NCI-H146 treated with DMSO at 0.1 percent for 48 hours (cell line): ENCODE results near the gene ACP4.
A peak's percentile ranks its signal among the peaks of the same experiment; 100 is the strongest.

Source experiments
- DNase-seq: peaks from one replicate; lab custom pipeline; 2025; ENCODE audit not compliant: unreplicated experiment; lab: John Stamatoyannopoulos, UW

Gene ACP4

DNA sequence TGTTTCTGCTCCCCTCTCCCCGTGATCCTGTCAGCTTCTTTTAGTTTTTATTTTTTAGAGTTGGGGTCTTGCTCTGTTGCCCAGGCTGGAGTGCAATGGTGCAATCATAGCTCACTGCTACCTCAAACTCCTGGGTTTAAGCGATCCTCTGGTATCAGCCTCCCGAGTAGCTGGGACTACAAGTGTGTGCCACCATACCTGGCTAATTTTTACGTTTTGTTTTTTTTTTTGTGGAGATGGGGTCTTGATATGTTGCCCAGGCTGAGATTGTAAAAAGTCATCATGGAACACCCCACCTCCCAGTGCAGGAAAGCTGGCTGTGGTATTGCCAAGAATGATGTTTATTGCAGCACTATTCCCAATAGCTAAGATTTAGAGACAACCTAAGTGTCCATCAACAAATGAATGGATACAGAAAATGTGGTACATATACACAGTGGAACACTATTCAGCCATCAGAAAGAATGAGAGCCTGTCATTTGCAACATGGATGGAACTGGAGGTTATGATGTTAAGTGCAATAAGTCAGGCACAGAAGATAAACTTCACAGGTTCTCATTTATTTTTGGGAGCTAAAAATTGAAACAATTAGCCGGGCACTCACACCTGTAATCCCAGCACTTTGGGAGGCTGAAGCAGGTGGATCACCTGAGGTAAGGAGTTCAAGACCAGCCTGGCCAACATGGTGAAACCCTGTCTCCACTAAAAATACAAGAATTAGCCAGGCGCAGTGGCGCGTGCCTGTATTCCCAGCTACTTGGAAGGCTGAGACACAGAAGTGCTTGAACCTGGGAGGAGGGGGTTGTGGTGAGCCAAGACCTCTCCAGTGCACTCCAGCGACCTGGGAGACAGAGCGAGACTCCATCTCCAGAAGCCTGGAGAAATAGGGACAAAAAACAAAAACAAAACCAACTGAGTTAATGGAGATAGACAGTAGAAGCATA is 49.8 kb downstream of the ACP4 start:
- DNase-seq, result no peak

DNA sequence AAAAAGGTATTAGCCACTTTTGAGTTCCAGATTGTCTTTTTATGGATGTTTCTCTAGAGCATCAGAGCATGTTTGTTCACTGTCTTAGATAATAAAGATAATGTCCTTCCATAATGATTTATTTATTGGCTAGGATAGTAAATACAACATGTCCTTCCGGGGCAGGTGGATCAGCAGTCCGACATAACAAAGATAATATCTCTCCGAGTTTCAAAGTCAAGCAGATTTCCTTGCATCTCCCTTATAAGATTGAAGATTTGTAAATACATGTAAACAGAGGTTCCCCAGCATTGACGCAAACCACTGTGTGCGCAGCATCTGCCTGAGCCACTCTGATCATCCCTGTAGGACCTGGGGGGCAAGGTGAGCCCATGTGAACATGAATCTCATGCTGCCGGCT is 51.9 kb downstream of the ACP4 start:
- peak; percentile 27 for DNase-seq

DNA sequence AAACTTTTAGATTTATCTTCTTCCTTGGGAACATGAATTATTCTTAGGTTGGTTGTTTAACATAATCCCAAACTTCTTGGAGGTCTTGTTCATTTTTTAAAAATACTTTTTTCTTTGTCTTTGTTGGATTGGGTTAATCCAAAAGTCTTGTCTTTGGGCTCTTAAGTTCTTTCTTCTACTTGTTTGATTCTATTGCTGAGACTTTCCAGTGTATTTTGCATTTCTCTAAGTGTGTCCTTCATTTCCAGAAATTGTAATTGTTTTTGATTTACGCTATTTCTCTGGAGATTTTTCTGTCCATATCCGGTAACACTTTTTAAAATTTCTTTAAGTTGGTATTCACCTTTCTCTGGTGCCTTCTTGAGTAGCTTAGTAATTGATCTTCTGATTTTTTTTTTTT is 53.0 kb downstream of the ACP4 start:
- DNase-seq, result no peak

DNA sequence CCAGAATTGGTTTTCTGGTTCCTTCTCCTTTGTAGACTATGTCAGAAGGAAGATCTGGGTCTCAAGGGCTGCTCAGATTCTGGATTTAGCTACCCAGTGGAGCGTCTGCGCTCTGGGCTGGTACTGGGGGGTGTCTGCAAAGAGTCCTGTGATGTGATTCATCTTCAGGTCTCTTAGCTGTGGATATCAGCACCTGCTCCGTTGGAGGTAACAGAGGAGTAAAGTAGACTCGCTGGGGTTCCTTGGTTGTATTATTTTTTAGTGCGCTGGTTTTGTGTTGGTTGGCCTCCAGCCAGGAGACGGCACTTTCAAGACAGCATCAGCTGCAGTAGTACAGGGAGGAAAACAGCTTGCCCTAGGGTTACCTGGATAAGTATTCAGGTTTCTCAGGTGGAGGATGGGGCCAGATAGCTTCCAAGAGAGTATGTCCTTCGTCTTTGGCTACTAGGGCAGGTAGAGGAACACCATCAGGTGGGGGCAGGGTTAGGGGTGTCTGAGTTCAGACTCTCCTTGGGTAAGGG is 53.5 kb downstream of the ACP4 start:
- peak; percentile 81 for DNase-seq

DNA sequence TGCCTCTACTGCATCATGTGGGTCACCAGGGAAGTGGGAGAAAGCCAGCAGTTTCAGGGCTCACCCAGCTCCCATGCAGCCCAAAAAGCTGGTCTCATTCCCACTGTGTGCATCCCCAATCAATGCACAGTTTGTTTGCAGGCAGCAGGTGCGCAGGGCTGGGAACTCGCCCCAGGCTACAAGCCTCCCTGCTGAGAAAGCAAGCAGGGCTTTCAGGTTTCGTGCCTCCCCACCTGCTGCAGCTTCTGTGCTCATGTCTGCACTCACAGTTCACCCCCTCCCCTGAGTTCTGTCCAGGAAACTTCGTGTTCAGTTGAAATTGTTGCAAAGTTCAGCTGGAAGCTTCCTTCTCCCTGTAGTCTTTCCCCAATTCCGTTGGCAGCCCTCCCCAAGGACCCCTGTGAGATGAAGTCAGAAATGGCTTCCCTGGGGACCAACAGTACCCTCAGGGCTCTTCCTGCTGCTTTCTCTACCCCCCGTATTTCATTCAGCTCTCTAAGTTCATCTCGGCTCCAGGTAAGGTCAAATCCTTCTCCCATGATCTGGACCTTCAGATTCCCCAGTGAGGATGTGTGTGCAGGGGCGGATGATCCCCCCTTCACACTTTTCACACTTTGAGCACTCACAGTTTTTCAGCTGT is 54.2 kb downstream of the ACP4 start:
- DNase-seq, result peak; percentile 97
